Esophagus squamous epithelium (tissue), 4 donors: Measurements from ENCODE around the gene TGFBR3.

Experiments
- CTCF ChIP-seq, 6 experiments: fragments of 450-650 bp in 4 of 6; fragments of 200-600 bp in 2 of 6; sonication (generic) in 2 of 6; IDR thresholded peaks; one replicate each; pipeline ENCODE4 v1.5.1; 2016 to 2019; ENCODE audit warnings: antibody characterized with exemption in 6 of 6, mild to moderate bottlenecking in 4 of 6, moderate library complexity in 4 of 6
- POLR2A ChIP-seq, 4 donors: fragments of 450-650 bp; IDR thresholded peaks; one replicate each; pipeline ENCODE4 v1.6.1; 2017; ENCODE audit warnings: antibody characterized with exemption in 4 of 4, mild to moderate bottlenecking in 4 of 4, moderate library complexity in 3 of 4

GRCh38 chr1:91672601-91673161, 213.3 kb downstream of the TGFBR3 start:
- TF ChIP-seq CTCF (IDR thresholded peaks at IDR 0.05) (no peak), POLR2A (IDR thresholded peaks at IDR 0.05) (no peak)
